ENCODE results near the gene PFKFB1.
"Not testable (repeated sequence)": the region's sequence is repeated elsewhere in the genome, so short reads cannot be mapped to it uniquely, and the experiment has no call there.

Gene PFKFB1

GRCh38 chrX:54992911-54993622 lies 921 bp downstream of the PFKFB1 start:
- no peak for DNase-seq

GRCh38 chrX:54991706-54992105 lies 2.3 kb downstream of the PFKFB1 start:
- DNase-seq: no peak

- not testable (repeated sequence) for DNase-seq
Measured at GRCh38 chrX:54983306-54983705, 10.7 kb downstream of the PFKFB1 start.

DNA sequence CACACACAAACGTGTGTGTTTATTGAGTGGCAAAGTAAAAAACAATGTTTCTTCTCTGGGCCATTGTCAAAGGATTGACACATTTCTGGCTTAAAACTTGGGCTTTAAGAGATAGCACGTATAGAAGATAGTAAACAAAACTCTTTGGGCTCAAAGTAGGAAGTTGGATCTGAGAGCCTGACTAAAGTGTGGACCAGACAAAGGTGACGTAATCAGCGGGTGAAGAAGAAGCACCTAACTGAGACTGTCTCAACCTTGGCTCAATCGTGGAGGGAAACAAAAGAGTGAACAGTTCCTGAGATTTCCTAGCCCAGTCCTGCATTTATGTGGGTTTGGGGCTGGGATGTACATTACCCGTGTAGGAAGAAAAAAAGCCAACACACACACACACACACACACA lies 13.7 kb downstream of the PFKFB1 start:
- no peak for DNase-seq

DNA sequence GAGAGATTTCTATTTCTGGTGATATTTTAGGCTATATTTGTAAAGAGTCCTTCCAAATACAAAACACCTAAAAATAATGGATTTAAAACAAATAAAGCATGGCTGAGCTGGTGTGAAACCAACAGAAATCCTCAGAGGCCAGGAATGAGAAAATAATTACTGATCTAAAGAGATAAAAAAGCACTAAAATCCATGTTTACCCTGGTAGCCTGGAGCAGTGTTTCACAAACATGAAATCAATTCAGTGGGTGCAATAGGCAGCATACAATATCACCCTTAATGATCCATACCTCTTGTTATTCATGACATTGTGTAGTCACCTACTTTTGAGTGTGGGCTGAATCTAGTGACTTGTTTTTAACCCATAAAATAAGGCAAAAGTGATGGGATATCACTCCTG lies 14.6 kb downstream of the PFKFB1 start:
- DNase-seq: no peak

- DNase-seq: no peak
Measured at GRCh38 chrX:54978448-54978847, 15.5 kb downstream of the PFKFB1 start.

DNA sequence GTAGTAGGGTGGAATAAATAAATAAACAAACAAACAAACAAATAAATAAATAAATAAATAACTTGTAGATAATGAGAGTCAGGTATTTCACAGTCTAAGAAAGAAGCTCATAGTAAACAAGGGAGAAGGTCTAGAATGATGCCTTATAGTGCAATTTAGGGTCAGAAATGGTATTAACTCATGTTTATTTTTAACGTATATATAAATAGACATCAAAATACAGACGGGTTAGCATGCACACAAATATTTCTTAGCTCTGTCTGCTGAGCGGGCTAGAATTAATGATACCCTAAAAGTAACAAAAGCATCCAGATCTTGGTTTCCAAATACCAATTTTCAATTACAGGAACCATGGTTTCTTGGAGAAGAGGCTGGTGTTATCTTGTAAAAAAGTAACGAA lies 16.6 kb downstream of the PFKFB1 start:
- DNase-seq: no peak

- DNase-seq: no peak
Measured at GRCh38 chrX:54964766-54965497, 29.1 kb downstream of the PFKFB1 start.

DNA sequence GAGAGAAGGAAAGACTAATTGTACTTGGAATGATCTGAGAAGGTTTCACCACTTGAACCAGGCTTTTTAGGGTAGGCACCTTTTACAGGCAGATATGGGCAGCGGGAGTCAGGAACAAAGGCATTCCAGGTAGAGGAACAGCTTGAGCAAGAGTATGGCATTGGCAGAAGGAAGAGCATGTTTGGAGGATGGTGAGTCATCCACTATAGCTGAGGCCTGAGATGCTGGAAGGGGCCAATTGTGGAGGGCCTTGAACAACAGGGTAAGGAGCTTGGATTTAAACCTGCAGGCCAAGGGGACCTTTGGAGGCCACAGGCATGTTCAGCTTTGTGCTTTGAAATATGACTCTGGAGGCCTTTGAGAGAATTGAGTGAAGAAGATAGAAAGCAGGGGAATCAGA lies 32.2 kb downstream of the PFKFB1 start:
- no peak for DNase-seq

DNA sequence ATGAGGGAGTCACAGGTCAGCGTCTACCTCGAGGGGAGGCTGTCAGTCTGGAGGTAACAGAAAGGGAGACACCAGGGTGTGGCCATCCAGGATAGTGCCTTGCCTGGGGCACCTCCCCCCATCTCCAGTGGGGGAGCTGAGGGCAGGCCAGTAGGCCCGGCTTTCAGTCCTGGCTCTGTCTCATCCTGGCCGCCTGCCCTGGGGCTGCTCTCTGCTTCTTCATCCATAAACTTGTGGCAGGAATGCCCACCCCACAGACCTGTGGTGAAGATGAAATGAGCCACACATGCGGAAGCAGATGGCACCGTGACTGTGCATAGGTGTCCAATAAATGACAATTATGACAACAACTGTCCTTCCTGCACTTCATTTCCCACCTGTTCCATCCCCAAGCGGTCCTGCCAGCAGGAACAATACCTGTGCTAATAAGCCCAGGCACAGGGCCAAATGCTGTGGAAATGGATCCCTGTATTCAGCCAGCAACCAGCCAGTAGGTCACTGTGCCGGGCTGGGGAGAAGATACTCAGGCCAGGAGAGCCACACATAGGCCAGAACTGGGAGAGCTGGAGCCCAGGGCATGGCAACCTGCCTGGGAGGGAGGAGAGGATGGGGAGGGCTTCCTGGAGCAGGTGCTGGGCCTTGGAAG lies 43.1 kb downstream of the PFKFB1 start:
- DNase-seq: no peak

- no peak for DNase-seq
Measured at GRCh38 chrX:54945224-54945623, 48.8 kb downstream of the PFKFB1 start.

DNA sequence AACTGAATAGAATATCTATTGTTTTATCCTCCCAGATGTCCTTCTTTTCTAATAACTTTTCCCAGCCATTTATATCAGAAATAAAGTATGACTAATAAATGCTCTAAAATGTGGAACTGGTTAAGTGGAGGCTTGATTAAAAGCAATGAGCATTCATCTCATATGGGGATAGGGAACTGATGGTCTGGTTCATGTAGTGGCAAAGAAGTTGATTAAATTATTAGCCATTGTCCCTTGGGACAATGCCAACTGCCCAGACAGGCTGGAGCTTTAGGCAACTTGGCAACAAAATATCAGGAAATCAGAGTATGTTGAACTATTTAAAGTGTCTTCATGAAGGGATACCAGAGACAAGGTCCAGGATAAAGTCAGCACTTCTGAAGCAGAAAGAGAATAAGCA lies 49.2 kb downstream of the PFKFB1 start:
- DNase-seq: no peak

DNA sequence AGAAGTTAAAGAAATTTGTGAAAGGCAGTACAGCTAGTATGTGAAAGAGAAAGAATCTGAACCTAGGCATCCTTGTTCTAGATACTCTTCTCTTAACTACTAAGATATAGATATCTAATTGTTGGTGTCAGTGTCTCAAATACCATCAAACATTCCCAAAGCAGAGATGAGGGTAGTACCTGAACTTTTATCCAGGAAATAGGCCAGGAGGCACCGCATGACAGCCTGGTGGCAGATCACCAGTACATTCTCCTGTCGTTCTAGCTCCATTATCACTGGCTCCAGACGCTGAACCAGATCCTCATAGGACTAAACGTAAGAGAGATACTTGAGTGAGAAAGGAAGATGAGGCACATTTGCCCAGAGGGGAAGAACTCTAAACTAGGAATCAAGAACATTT lies 56.6 kb downstream of the PFKFB1 start:
- DNase-seq: no peak

DNA sequence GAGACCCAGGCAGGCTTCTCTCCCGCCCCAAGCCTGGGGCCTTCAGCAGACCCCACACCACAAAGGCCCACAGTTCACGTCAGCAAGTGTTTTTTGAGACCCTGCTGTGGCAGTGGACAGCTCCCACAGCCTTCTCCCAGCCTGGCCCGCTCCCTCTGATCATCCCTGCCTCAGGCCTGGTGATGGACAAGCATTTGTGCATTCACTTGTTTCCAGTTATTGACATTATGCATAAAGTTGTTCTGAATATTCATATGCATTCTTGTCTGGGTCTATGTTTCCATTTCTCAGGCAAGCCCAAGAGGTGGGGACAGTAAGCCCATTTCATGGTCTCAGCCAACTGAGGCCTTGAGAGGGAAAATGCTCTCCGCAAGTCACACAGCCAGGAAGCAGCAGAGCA lies 58.7 kb downstream of the PFKFB1 start:
- no peak for DNase-seq

- DNase-seq: no peak
Measured at GRCh38 chrX:54934890-54935289, 59.1 kb downstream of the PFKFB1 start.

DNA sequence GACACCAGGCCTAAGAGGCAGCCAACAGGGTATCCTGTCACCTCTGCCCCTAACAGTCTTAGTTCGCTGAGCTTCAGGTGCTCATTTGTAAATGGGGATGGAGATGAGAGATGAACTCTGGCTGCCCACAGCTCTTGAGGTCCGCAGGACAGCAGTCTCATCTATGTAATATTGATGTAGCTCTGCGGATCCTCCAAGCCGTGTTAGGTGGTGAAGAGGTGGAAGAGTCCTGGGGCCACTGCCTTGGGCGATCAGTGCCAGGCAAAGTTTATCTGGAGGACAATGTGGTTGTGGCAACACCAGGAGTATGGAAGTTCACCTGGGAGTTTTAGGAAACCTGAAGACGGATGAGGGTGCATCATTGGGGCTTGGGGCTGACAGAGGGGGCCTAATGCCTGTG lies 59.9 kb downstream of the PFKFB1 start:
- DNase-seq: no peak

GRCh38 chrX:54933150-54933826 lies 60.7 kb downstream of the PFKFB1 start:
- no peak for DNase-seq

DNA sequence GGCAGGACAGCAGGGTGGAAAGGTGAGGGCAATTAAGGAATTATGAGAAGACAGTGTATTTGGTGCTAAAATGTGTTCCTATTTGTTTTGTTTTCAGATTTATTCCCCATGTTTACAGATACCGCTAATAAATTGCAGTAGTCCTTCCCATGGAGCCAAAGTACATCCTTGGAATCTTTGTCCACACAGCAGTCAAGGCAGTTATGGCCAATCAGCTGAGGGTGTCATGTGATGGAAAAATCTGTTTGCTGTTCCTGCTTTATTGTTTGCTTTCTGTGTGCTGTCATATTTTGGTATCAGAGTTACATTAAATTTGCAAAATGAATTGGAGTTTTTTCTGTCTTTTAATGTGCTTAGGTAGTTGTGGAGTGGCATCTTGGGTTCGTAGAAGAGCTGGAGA lies 62.9 kb downstream of the PFKFB1 start:
- no peak for DNase-seq

DNA sequence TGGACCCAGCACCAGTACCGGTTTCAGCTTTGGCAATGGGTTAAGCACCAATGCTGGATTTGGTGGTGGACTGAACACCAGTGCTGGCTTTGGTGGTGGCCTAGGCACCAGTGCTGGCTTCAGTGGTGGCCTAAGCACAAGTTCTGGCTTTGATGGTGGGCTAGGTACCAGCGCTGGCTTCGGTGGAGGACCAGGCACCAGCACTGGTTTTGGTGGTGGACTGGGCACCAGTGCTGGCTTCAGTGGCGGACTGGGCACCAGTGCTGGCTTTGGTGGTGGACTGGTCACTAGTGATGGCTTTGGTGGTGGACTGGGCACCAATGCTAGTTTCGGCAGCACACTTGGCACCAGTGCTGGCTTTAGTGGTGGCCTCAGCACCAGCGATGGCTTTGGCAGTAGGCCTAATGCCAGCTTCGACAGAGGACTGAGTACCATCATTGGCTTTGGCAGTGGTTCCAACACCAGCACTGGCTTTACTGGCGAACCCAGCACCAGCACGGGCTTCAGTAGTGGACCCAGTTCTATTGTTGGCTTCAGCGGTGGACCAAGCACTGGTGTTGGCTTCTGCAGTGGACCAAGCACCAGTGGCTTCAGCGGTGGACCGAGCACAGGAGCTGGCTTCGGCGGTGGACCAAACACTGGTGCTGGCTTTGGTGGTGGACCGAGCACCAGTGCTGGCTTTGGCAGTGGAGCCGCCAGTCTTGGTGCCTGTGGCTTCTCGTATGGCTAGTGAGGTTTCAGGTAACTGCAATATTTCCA lies 63.5 kb downstream of the PFKFB1 start:
- no peak for DNase-seq

GRCh38 chrX:54928876-54929275 lies 65.1 kb downstream of the PFKFB1 start:
- DNase-seq: no peak

DNA sequence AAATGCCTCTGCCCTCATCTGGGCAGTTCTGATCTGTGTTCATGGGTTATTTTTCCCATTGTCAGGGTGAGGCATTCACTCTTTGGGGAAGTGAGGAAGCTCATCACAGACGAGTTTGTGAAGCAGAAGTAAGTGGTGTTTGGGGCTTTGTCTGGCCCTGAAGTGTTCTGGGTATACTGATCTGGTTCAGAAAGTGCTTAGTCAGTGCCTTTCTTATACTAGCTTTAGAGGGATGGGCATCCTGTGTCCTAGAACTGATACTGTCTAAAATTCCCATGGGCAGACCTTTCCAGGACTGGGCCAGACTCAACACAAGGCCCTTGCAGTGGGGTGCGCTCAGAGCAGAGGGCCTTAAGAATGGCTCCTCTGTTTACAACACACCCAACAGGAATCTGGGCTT lies 67.0 kb downstream of the PFKFB1 start:
- DNase-seq: no peak

GRCh38 chrX:54923376-54923775 lies 70.6 kb downstream of the PFKFB1 start:
- no peak for DNase-seq

- DNase-seq: no peak
Measured at GRCh38 chrX:54922547-54922946, 71.4 kb downstream of the PFKFB1 start.
